AG20443 (cell line): ENCODE results near the gene RTL5.

Source experiments
- DNase-seq: peaks from one replicate; pipeline ENCODE4 v3.0.0; 2012; ENCODE audit warnings: low spot score, mixed read lengths

The RTL5 gene

GRCh38 chrX:72107841-72108595 is 23.7 kb downstream of the RTL5 start:
- no peak for DNase-seq

- DNase-seq: peak; percentile 49
Observed at GRCh38 chrX:72107320-72107719, 24.4 kb downstream of the RTL5 start.

- DNase-seq: no peak
Observed at GRCh38 chrX:72105436-72105835, 26.3 kb downstream of the RTL5 start.

- DNase-seq: no peak
Observed at GRCh38 chrX:72102760-72103159, 29.0 kb downstream of the RTL5 start.

- no peak for DNase-seq
Observed at GRCh38 chrX:72102126-72102525, 29.6 kb downstream of the RTL5 start.

- DNase-seq: no peak
Observed at GRCh38 chrX:72101597-72102037, 30.1 kb downstream of the RTL5 start.

- peak; percentile 15 for DNase-seq
Observed at GRCh38 chrX:72100824-72101351, 30.8 kb downstream of the RTL5 start.

GRCh38 chrX:72100051-72100755 is 31.5 kb downstream of the RTL5 start:
- DNase-seq: no peak

GRCh38 chrX:72097098-72097497 is 34.6 kb downstream of the RTL5 start:
- no peak for DNase-seq

GRCh38 chrX:72095370-72095769 is 36.3 kb downstream of the RTL5 start:
- DNase-seq: no peak

- no peak for DNase-seq
Observed at GRCh38 chrX:72094894-72095293, 36.8 kb downstream of the RTL5 start.

- no peak for DNase-seq
Observed at GRCh38 chrX:72089254-72089653, 42.5 kb downstream of the RTL5 start.

- no peak for DNase-seq
Observed at GRCh38 chrX:72088761-72089160, 43.0 kb downstream of the RTL5 start.

GRCh38 chrX:72086995-72087394 is 44.7 kb downstream of the RTL5 start:
- no peak for DNase-seq

- no peak for DNase-seq
Observed at GRCh38 chrX:72084114-72084513, 47.6 kb downstream of the RTL5 start.

- no peak for DNase-seq
Observed at GRCh38 chrX:72083291-72083690, 48.4 kb downstream of the RTL5 start.

GRCh38 chrX:72081605-72082320 is 50.0 kb downstream of the RTL5 start:
- no peak for DNase-seq

- no peak for DNase-seq
Observed at GRCh38 chrX:72080800-72081199, 50.9 kb downstream of the RTL5 start.

GRCh38 chrX:72080150-72080549 is 51.6 kb downstream of the RTL5 start:
- no peak for DNase-seq

GRCh38 chrX:72079607-72080006 is 52.1 kb downstream of the RTL5 start:
- DNase-seq: no peak

GRCh38 chrX:72078411-72078810 is 53.3 kb downstream of the RTL5 start:
- DNase-seq: no peak
